Activated CD4-positive, alpha-beta T cell treated with anti-CD3 and anti-CD28 coated beads, Interleukin-2, amount 10 ng/mL, durations not matched to agents 24 days and 14 days (primary cell): ENCODE data around the gene ARMC10. TPM values are rescaled to one million over a fixed set of nuclear protein-coding genes. Genes with fewer than 3 reads are reported as not detected.
"Not testable (repeated sequence)": the region's sequence is repeated elsewhere in the genome, so short reads cannot be mapped to it uniquely, and the experiment has no call there.

Source experiments
- DNase-seq: peaks from one replicate; pipeline ENCODE4 v3.0.0; 2022
- H3K27ac Mint-ChIP-seq: one replicate; pipeline ENCODE4 v1.8.0; 2022; ENCODE audit warnings: mild to moderate bottlenecking, mixed read lengths
- H3K27me3 Mint-ChIP-seq: one replicate; pipeline ENCODE4 v1.8.0; 2022; ENCODE audit warnings: mixed read lengths
- H3K36me3 Mint-ChIP-seq: one replicate; pipeline ENCODE4 v1.8.0; 2022; ENCODE audit warnings: low read depth, mild to moderate bottlenecking, mixed read lengths
- H3K4me1 Mint-ChIP-seq: one replicate; pipeline ENCODE4 v1.8.0; 2021; ENCODE audit warnings: mixed read lengths
- H3K4me3 Mint-ChIP-seq: one replicate; pipeline ENCODE4 v1.8.0; 2022; ENCODE audit warnings: mild to moderate bottlenecking, moderate library complexity, mixed read lengths
- H3K9me3 Mint-ChIP-seq: one replicate; pipeline ENCODE4 v1.8.0; 2021; ENCODE audit warnings: mixed read lengths
- intact Hi-C: fragments of 100-400 bp; cut with micrococcal nuclease; formaldehyde crosslinking; loops from one replicate; pipeline ENCODE4 v1.15.1; 2023
- total RNA-seq: library from RNA; stranded (reverse); gene quantifications from 2 replicates; pipeline ENCODE4 v1.2.3, GENCODE V29; 2022

Gene ARMC10
- total RNA-seq, 1 donor from 2014 or later = 53.4 TPM

- no peak overlapping the region for H3K4me3 Mint-ChIP-seq
- DNase-seq = no peak
- no peaks in the 10 kb centered on the region for H3K9me3 Mint-ChIP-seq
- H3K27ac Mint-ChIP-seq = no peak overlapping the region
- H3K36me3 Mint-ChIP-seq = peaks cover 14% of the 10 kb centered on the region
- peaks cover 32% of the 10 kb centered on the region for H3K4me1 Mint-ChIP-seq
- intact Hi-C loops = no loop called here
- H3K27me3 Mint-ChIP-seq = no peaks in the 10 kb centered on the region
These were observed 68.9 kb downstream of the ARMC10 start for GRCh38 chr7:103143868-103144267.

- not testable (repeated sequence) for H3K27ac Mint-ChIP-seq, DNase-seq, H3K27me3 Mint-ChIP-seq, H3K4me3 Mint-ChIP-seq, H3K9me3 Mint-ChIP-seq
- intact Hi-C loops = loop anchor here (5.0 kb wide), 1 partner anchor 133 kb away; no protein-coding TSS in a partner anchor
- Mint-ChIP-seq H3K36me3 (peaks cover 17% of the 10 kb centered on the region), H3K4me1 (peaks cover 36% of the 10 kb centered on the region)
These were observed 69.8 kb downstream of the ARMC10 start for GRCh38 chr7:103144754-103145153.

- no peak for DNase-seq
- H3K27ac Mint-ChIP-seq = peak overlapping the region; percentile 99
- intact Hi-C loops = loop anchor here (5.0 kb wide), 1 partner anchor 129 kb away; no protein-coding TSS in a partner anchor
- H3K4me3 Mint-ChIP-seq = peak overlapping the region; percentile 98
- peaks cover 5% of the 10 kb centered on the region for H3K9me3 Mint-ChIP-seq
- peaks cover 32% of the 10 kb centered on the region for H3K4me1 Mint-ChIP-seq
- H3K36me3 Mint-ChIP-seq = peaks cover 9% of the 10 kb centered on the region
- no peaks in the 10 kb centered on the region for H3K27me3 Mint-ChIP-seq
These were observed 73.4 kb downstream of the ARMC10 start for GRCh38 chr7:103148131-103148993.

Other genes starting within 250 kb of the ARMC10 start
- not detected in 2 replicates for gene LRRC17, start 162.1 kb upstream of the ARMC10 start, total RNA-seq
- gene FBXL13, start 344 bp upstream of the ARMC10 start, total RNA-seq = 0.09 and 0.99 TPM in 2 replicates
- 8.8 and 10.1 TPM in 2 replicates for gene NAPEPLD, start 74.0 kb downstream of the ARMC10 start, total RNA-seq
- 73.1 and 75.9 TPM in 2 replicates for gene PMPCB, start 222.3 kb downstream of the ARMC10 start, total RNA-seq